ENCODE results near the gene RPL23.

- TF ChIP-seq CTCF (IDR thresholded peaks at IDR 0.05; ENCODE audit: poor library complexity), result no peak
- TF ChIP-seq EZH2 (IDR thresholded peaks at IDR 0.05; ENCODE audit: borderline replicate concordance), result no peak
These were observed 45.4 kb upstream of the RPL23 start for GRCh38 chr17:38898812-38899348.

All from hepatocyte (in vitro differentiated cells).